Common myeloid progenitor, CD34-positive (primary cell): ENCODE results near the gene TUT7.

Experiments
- CTCF ChIA-PET: fragments of 350-600 bp; sonication (Branson Sonifier 250); formaldehyde crosslinking; loops from one replicate; lab custom pipeline; 2021; ENCODE audit warnings: antibody characterized with exemption; lab: Charles Lee
- POLR2A ChIA-PET: fragments of 350-600 bp; sonication (Branson Sonifier 250); formaldehyde crosslinking; loops from one replicate; lab custom pipeline; 2021; ENCODE audit warnings: antibody characterized with exemption; lab: Charles Lee
- DNase-seq, 3 donors: peaks; one replicate each; pipeline versions ENCODE4 v3.0.0 to v3.0.0-alpha.2; 2013
- H3K27ac ChIP-seq, 2 experiments: 1 replicate in 1 of 2; 2 replicates in 1 of 2; pipeline ENCODE4 v1.7.0; 2013; ENCODE audit warnings: inconsistent platforms in 2 of 2, low read length in 2 of 2, mild to moderate bottlenecking in 2 of 2, low read depth in 1 of 2, moderate library complexity in 1 of 2; ENCODE audit not compliant: severe bottlenecking in 2 of 2, insufficient read depth in 1 of 2, poor library complexity in 1 of 2
- H3K27me3 ChIP-seq, 5 experiments: replicated peaks in 2 of 5; 1 replicate in 3 of 5; 2 replicates in 2 of 5; pipeline versions ENCODE4 v1.6.1 to v1.7.0; 2013; ENCODE audit warnings: low read length in 4 of 5, mild to moderate bottlenecking in 2 of 5, moderate library complexity in 2 of 5, inconsistent platforms in 1 of 5; ENCODE audit not compliant: insufficient read depth in 5 of 5, control insufficient read depth in 4 of 5
- H3K36me3 ChIP-seq, 4 experiments: 1 replicate in 2 of 4; 2 replicates in 2 of 4; pipeline versions ENCODE4 v1.6.1 to v1.7.0; 2013; ENCODE audit warnings: low read length in 3 of 4, control low read depth in 1 of 4, mild to moderate bottlenecking in 1 of 4; ENCODE audit not compliant: control insufficient read depth in 4 of 4, insufficient read depth in 4 of 4
- H3K4me1 ChIP-seq, 4 experiments: 1 replicate in 3 of 4; 2 replicates in 1 of 4; pipeline versions ENCODE4 v1.6.1 to v1.7.1; 2013; ENCODE audit warnings: low read length in 3 of 4, mild to moderate bottlenecking in 3 of 4, control low read depth in 1 of 4, inconsistent platforms in 1 of 4, moderate library complexity in 1 of 4; ENCODE audit not compliant: control insufficient read depth in 4 of 4, insufficient read depth in 4 of 4; ENCODE audit errors: control extremely low read depth in 1 of 4
- H3K4me3 ChIP-seq, 7 experiments: 1 replicate in 4 of 7; 2 replicates in 3 of 7; pipeline versions ENCODE4 v1.5.1 to v1.7.0; 2013; ENCODE audit warnings: mild to moderate bottlenecking in 7 of 7, low read length in 6 of 7, moderate library complexity in 6 of 7, inconsistent platforms in 2 of 7, low read depth in 2 of 7, control low read depth in 1 of 7; ENCODE audit not compliant: insufficient read depth in 4 of 7, control insufficient read depth in 1 of 7; ENCODE audit errors: extremely low read depth in 1 of 7
- H3K9me3 ChIP-seq, 5 experiments: 1 replicate in 4 of 5; 2 replicates in 1 of 5; pipeline versions ENCODE4 v1.6.1 to v1.7.1; 2013; ENCODE audit warnings: low read length in 4 of 5, mild to moderate bottlenecking in 2 of 5, inconsistent platforms in 1 of 5, low read depth in 1 of 5, moderate library complexity in 1 of 5; ENCODE audit not compliant: control insufficient read depth in 4 of 5, insufficient read depth in 2 of 5; ENCODE audit errors: control extremely low read depth in 1 of 5
- WGBS: methylation state at CpG from one replicate; pipeline ENCODE4 v1.1.5; 2013; ENCODE audit not compliant: insufficient coverage; 5-methylcytosine and 5-hydroxymethylcytosine counted together

Gene TUT7

GRCh38 chr9:86256653-86257052, 97.6 kb downstream of the TUT7 start:
- Histone ChIP-seq H3K36me3 (peaks cover 0 to 2% (median 0%) of the 10 kb centered on the region in 4 experiments), H3K9me3 (peaks cover 0 to 11% (median 7%) of the 10 kb centered on the region in 5 experiments), H3K27me3 (no peaks in the 10 kb centered on the region), H3K4me3 (no peak overlapping the region), H3K27ac (no peak overlapping the region), H3K4me1 (no peaks in the 10 kb centered on the region)
- DNase-seq = no peak
- POLR2A ChIA-PET = no interaction called here
- 100% methylated on average over 1 of the region's 3 CpGs for WGBS
- CTCF ChIA-PET = interaction anchor here (0.9 kb wide), 1 partner anchor 14 kb away, joined by 3 read pairs; no protein-coding TSS in a partner anchor

GRCh38 chr9:86253577-86253976, 100.6 kb downstream of the TUT7 start:
- Histone ChIP-seq H3K4me3 (no peak overlapping the region), H3K4me1 (no peaks in the 10 kb centered on the region), H3K27me3 (no peaks in the 10 kb centered on the region), H3K9me3 (peaks cover 0 to 11% (median 7%) of the 10 kb centered on the region in 5 experiments), H3K36me3 (no peaks in the 10 kb centered on the region), H3K27ac (no peak overlapping the region)
- 100% methylated on average over 2 of the region's 3 CpGs for WGBS
- ChIA-PET POLR2A (no interaction called here), CTCF (no interaction called here)
- DNase-seq = no peak

GRCh38 chr9:86252870-86253269, 101.3 kb downstream of the TUT7 start:
- no peaks in the 10 kb centered on the region for H3K36me3 ChIP-seq
- WGBS = no CpG with 5 or more reads among the region's 1 CpG
- CTCF ChIA-PET = no interaction called here
- H3K27me3 ChIP-seq = no peaks in the 10 kb centered on the region
- H3K27ac ChIP-seq = no peak overlapping the region
- H3K9me3 ChIP-seq = peaks cover 0 to 11% (median 7%) of the 10 kb centered on the region in 5 experiments
- H3K4me3 ChIP-seq = no peak overlapping the region
- peak; percentile 4 to 25 (median 12) for DNase-seq
- no peaks in the 10 kb centered on the region for H3K4me1 ChIP-seq
- POLR2A ChIA-PET = no interaction called here

- ChIA-PET CTCF (no interaction called here), POLR2A (no interaction called here)
- Histone ChIP-seq H3K4me1 (no peaks in the 10 kb centered on the region), H3K27ac (no peak overlapping the region), H3K4me3 (no peak overlapping the region), H3K27me3 (no peaks in the 10 kb centered on the region), H3K9me3 (peaks cover 0 to 14% (median 7%) of the 10 kb centered on the region in 5 experiments), H3K36me3 (no peaks in the 10 kb centered on the region)
- DNase-seq = no peak
Observed at GRCh38 chr9:86250123-86250522, 104.1 kb downstream of the TUT7 start.

GRCh38 chr9:86248746-86249145, 105.5 kb downstream of the TUT7 start:
- no peak for DNase-seq
- WGBS = no CpG with 5 or more reads among the region's 4 CpGs
- POLR2A ChIA-PET = no interaction called here
- H3K4me3 ChIP-seq = no peak overlapping the region
- no peaks in the 10 kb centered on the region for H3K27me3 ChIP-seq
- H3K27ac ChIP-seq = no peak overlapping the region
- CTCF ChIA-PET = no interaction called here
- no peaks in the 10 kb centered on the region for H3K36me3 ChIP-seq
- H3K4me1 ChIP-seq = no peaks in the 10 kb centered on the region
- H3K9me3 ChIP-seq = peaks cover 0 to 13% (median 7%) of the 10 kb centered on the region in 5 experiments

GRCh38 chr9:86246752-86247161, 107.5 kb downstream of the TUT7 start:
- Histone ChIP-seq H3K9me3 (peaks cover 0 to 3% (median 0%) of the 10 kb centered on the region in 5 experiments), H3K4me1 (peaks cover 0 to 13% (median 4%) of the 10 kb centered on the region in 4 experiments), H3K4me3 (no peak overlapping the region), H3K36me3 (no peaks in the 10 kb centered on the region), H3K27me3 (no peaks in the 10 kb centered on the region), H3K27ac (no peak overlapping the region)
- DNase-seq = no peak
- ChIA-PET POLR2A (no interaction called here), CTCF (interaction anchor here (1.0 kb wide), 1 partner anchor 9 kb away, joined by 3 read pairs; no protein-coding TSS in a partner anchor)
- WGBS = 57% methylated on average over 3 of the region's 6 CpGs

- H3K27ac ChIP-seq = no peak overlapping the region
- peak in 1 of 3 donors; percentile 6 for DNase-seq
- no peak overlapping the region for H3K4me3 ChIP-seq
- no CpG with 5 or more reads among the region's 2 CpGs for WGBS
- H3K9me3 ChIP-seq = no peaks in the 10 kb centered on the region
- no peaks in the 10 kb centered on the region for H3K36me3 ChIP-seq
- H3K27me3 ChIP-seq = no peaks in the 10 kb centered on the region
- peaks cover 0 to 13% (median 4%) of the 10 kb centered on the region in 4 experiments for H3K4me1 ChIP-seq
- ChIA-PET POLR2A (interaction anchor here (0.7 kb wide), 1 partner anchor 40 kb away, joined by 5 read pairs; no protein-coding TSS in a partner anchor), CTCF (interaction anchor here (0.7 to 0.8 kb wide), 2 partner anchors 14 to 16 kb away, joined by 3 to 4 read pairs; no protein-coding TSS in a partner anchor)
Observed at GRCh38 chr9:86242071-86242470, 112.1 kb downstream of the TUT7 start.
